ENCODE measurements around the gene PSMF1. TPM values are rescaled to one million over a fixed set of nuclear protein-coding genes. Genes with fewer than 3 reads are reported as not detected.

PSMF1 gene
- total RNA-seq, 1 donor from 2014 or later: 124 TPM

DNA sequence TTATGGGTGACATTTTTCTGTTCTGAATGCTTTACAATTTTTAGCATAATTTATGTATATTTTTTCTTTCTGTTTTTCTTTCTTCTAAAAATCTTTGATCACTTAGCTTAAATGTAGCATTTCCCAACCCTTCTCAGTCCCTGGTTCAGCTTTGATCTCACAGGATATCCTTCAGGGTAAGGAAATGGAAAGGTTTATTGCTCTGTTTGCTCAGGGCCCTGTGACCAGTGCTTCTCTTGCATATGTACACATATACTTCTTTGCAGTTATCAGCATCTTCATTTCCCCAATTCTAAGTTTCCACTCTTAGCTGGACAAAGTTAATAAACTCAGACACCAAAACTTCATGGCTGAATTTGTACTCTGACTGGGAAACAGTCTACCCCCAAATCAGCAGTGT lies 35.8 kb downstream of the PSMF1 start:
- no peak overlapping the region for H3K4me3 ChIP-seq
- H3K9me3 ChIP-seq (replicated peaks): peaks cover 8% of the 10 kb centered on the region
- TF ChIP-seq, protein P1, sequence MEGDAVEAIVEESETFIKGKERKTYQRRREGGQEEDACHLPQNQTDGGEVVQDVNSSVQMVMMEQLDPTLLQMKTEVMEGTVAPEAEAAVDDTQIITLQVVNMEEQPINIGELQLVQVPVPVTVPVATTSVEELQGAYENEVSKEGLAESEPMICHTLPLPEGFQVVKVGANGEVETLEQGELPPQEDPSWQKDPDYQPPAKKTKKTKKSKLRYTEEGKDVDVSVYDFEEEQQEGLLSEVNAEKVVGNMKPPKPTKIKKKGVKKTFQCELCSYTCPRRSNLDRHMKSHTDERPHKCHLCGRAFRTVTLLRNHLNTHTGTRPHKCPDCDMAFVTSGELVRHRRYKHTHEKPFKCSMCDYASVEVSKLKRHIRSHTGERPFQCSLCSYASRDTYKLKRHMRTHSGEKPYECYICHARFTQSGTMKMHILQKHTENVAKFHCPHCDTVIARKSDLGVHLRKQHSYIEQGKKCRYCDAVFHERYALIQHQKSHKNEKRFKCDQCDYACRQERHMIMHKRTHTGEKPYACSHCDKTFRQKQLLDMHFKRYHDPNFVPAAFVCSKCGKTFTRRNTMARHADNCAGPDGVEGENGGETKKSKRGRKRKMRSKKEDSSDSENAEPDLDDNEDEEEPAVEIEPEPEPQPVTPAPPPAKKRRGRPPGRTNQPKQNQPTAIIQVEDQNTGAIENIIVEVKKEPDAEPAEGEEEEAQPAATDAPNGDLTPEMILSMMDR (IDR thresholded peaks at IDR 0.05; ENCODE audit: borderline replicate concordance): no peak
- no peaks in the 10 kb centered on the region for H3K27me3 ChIP-seq (ENCODE audit: low read depth)
- peaks cover 23% of the 10 kb centered on the region for H3K4me1 ChIP-seq
- no peak overlapping the region for H3K27ac ChIP-seq (replicated peaks)
- intact Hi-C loops (cut with micrococcal nuclease): no loop called here
- DNase-seq: no peak
- peaks cover 32% of the 10 kb centered on the region for H3K36me3 ChIP-seq

DNA sequence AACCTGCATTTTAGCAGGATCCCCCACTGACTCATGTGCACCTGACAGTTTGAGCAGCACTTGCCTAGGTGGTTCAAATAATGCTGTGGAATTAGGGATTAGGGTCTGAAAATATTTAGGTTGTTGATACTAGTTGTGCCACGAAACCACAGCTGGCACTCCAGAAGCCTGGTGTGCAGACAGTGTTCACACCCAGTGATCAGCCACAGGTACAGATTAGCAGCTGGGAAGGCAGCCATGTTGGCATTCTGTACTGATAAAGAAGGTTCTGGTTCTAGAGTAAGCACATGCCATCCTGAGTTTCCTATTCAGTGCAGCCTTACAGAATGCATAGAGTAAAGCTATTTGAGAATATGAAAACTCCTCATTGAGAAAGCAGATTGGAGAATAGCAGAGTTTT lies 36.3 kb downstream of the PSMF1 start:
- Histone ChIP-seq H3K36me3 (peaks cover 29% of the 10 kb centered on the region), H3K27me3 (ENCODE audit: low read depth) (no peaks in the 10 kb centered on the region), H3K4me3 (no peak overlapping the region), H3K27ac (replicated peaks) (no peak overlapping the region), H3K9me3 (replicated peaks) (peaks cover 8% of the 10 kb centered on the region), H3K4me1 (peaks cover 23% of the 10 kb centered on the region)
- no peak for DNase-seq
- TF ChIP-seq, protein P1 (IDR thresholded peaks at IDR 0.05; ENCODE audit: borderline replicate concordance): no peak
- intact Hi-C loops (cut with micrococcal nuclease): no loop called here

DNA sequence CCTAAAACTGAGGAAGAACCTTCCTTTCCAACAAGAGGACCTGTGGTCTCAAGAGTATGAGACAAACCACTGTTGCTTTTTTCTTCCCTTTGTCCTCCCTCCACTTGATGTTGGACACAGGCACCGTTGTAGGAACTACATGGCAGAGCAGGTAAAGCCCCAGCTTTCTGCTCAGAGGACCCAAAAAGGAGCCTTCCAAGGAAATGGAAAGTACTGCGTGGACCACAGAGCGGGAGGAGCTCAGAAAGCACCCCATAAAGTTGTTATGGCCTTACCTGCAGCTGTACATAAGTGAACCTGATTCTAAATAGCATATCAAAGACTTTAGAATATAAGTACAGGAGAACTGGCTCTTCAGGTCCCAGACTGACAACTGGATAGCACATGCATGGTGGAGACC lies 36.9 kb downstream of the PSMF1 start:
- peaks cover 8% of the 10 kb centered on the region for H3K9me3 ChIP-seq (replicated peaks)
- no peak overlapping the region for H3K27ac ChIP-seq (replicated peaks)
- H3K4me3 ChIP-seq: no peak overlapping the region
- no peak for DNase-seq
- H3K4me1 ChIP-seq: peaks cover 23% of the 10 kb centered on the region
- peaks cover 32% of the 10 kb centered on the region for H3K36me3 ChIP-seq
- no peaks in the 10 kb centered on the region for H3K27me3 ChIP-seq (ENCODE audit: low read depth)
- intact Hi-C loops (cut with micrococcal nuclease): no loop called here
- TF ChIP-seq, protein P1 (IDR thresholded peaks at IDR 0.05; ENCODE audit: borderline replicate concordance): no peak

DNA sequence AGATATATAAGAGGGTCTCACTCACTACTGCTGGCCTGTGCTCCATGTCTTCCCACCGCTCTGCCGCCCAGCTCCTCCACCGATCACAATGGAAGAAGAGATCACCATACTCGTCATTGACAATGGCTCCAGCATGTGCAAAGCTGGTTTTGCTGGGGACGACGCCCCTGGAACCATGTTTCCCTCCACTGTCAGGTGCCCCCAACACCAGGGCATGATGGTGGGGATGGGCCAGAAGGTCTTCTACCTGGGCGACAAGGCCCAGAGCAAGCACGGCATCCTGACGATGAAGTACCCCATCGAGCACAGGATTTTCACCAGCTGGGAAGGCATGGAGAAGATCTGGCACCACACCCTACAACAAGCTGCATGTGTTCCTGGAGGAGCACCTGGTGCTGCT lies 42.1 kb downstream of the PSMF1 start:
- TF ChIP-seq, protein P1 (IDR thresholded peaks at IDR 0.05; ENCODE audit: borderline replicate concordance): no peak
- no peak overlapping the region for H3K4me3 ChIP-seq
- peaks cover 31% of the 10 kb centered on the region for H3K4me1 ChIP-seq
- intact Hi-C loops (cut with micrococcal nuclease): no loop called here
- H3K36me3 ChIP-seq: peaks cover 68% of the 10 kb centered on the region
- no peaks in the 10 kb centered on the region for H3K27me3 ChIP-seq (ENCODE audit: low read depth)
- DNase-seq: no peak
- peaks cover 8% of the 10 kb centered on the region for H3K9me3 ChIP-seq (replicated peaks)
- H3K27ac ChIP-seq (replicated peaks): no peak overlapping the region

DNA sequence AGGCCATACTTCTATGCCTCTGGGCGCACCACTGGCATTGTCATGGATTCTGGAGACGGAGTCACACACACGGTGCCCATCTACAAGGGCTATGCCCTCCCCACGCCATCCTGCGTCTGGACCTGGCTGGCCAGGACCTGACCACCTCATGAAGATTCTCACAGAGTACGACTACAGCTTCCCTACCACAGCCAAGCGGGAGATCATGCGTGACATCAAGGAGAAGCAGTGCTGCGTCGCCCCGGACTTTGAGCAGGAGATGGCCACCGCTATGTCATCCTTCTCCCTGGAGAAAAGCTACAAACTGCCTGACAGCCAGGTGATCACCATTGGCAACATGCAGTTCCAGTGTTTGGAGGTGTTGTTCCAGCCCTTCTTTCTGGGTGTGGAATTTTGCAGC lies 42.6 kb downstream of the PSMF1 start:
- TF ChIP-seq, protein P1 (IDR thresholded peaks at IDR 0.05; ENCODE audit: borderline replicate concordance): no peak
- Histone ChIP-seq H3K4me3 (no peak overlapping the region), H3K9me3 (replicated peaks) (peaks cover 6% of the 10 kb centered on the region), H3K27ac (replicated peaks) (no peak overlapping the region), H3K27me3 (ENCODE audit: low read depth) (no peaks in the 10 kb centered on the region), H3K36me3 (peaks cover 69% of the 10 kb centered on the region), H3K4me1 (peaks cover 31% of the 10 kb centered on the region)
- DNase-seq: no peak
- intact Hi-C loops (cut with micrococcal nuclease): no loop called here

DNA sequence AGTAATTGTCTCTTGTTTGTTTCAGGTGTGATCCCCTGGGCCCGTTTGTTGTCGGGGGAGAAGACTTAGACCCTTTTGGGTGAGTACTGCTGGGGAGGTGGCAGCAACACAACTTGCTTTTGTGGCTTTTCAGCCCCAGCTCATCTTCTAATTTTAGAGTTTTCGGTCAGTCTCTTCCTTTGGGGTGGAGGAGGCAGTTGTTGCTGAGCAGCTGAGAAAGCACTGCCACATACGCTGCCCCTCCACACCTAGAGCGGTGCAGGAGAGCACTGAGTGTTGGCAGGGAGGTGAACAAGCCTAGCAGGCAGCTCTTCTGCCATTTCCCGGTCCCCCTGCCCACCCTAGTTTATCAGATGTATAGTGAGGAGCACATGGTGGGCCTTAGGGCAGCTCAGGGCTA lies 44.7 kb downstream of the PSMF1 start:
- H3K9me3 ChIP-seq (replicated peaks): no peaks in the 10 kb centered on the region
- TF ChIP-seq, protein P1 (IDR thresholded peaks at IDR 0.05; ENCODE audit: borderline replicate concordance): no peak

More for the DNA sequence above, 44.7 kb downstream of the PSMF1 start:
- no peak for DNase-seq
- intact Hi-C loops (cut with micrococcal nuclease): no loop called here
- Histone ChIP-seq H3K27me3 (ENCODE audit: low read depth) (no peaks in the 10 kb centered on the region), H3K36me3 (peaks cover 77% of the 10 kb centered on the region), H3K27ac (replicated peaks) (peak overlapping the region; percentile 13), H3K4me3 (no peak overlapping the region), H3K4me1 (peaks cover 31% of the 10 kb centered on the region)
